ENCODE results near the gene E2F4.

DNA sequence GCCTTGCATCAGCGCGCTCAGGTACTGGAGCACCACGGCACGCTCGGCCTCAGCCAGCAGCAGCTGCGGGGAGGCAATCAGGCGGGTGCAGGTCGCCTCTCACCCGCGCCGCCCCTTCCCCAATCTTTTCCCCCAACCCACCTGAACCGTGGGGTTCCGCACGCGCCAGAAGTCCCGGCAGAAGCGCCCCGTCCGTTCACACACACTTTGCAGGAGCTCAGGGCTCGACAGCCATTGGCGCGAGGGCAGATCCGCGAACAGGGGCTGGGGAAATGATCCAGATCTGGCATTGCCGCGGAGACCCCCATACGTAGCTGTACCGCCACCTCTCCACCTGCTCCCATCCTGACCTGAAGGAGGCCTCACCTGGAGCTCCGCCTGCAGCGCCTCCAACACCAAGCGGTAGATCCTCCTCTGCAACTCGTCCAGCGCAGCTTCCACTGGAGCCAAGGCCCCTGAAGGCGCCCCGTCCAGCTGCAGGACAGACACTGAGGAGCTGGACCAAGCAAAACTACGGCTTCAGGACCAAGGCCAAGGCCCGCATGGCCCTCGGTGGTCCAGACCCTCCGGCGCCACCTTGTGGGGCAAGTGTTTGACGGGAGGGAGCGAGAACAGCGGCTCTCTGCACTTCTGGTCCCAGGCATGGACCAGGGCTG lies 6.8 kb upstream of the E2F4 start:
- TF ChIP-seq, protein P1, sequence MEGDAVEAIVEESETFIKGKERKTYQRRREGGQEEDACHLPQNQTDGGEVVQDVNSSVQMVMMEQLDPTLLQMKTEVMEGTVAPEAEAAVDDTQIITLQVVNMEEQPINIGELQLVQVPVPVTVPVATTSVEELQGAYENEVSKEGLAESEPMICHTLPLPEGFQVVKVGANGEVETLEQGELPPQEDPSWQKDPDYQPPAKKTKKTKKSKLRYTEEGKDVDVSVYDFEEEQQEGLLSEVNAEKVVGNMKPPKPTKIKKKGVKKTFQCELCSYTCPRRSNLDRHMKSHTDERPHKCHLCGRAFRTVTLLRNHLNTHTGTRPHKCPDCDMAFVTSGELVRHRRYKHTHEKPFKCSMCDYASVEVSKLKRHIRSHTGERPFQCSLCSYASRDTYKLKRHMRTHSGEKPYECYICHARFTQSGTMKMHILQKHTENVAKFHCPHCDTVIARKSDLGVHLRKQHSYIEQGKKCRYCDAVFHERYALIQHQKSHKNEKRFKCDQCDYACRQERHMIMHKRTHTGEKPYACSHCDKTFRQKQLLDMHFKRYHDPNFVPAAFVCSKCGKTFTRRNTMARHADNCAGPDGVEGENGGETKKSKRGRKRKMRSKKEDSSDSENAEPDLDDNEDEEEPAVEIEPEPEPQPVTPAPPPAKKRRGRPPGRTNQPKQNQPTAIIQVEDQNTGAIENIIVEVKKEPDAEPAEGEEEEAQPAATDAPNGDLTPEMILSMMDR (conservative IDR thresholded peaks at IDR 0.05), result peak; percentile 75
- TF ChIP-seq ZFX (IDR thresholded peaks at IDR 0.05), result no peak
